MCF 10A (cell line): Measurements from ENCODE around the gene PAK4. TPM values are rescaled to one million over a fixed set of nuclear protein-coding genes. Genes with fewer than 3 reads are reported as not detected.

ENCODE experiments used
- BruUV-seq: library from RNA; stranded (reverse); fragments of 400-500 nt; replicated peaks from 2 replicates; lab custom pipeline; 2021; lab: Mats Ljungman, UMichigan
- CTCF ChIA-PET: fragments of 300-600 bp; sonication (Branson Sonifier 250); formaldehyde crosslinking; extraction: SDS; loops from one replicate; lab custom pipeline; 2021; ENCODE audit warnings: antibody characterized with exemption, inconsistent platforms; lab: Yijun Ruan, JAX
- POLR2A ChIA-PET: fragments of 300-600, 350-650 bp; sonication (Branson Sonifier 250); formaldehyde crosslinking; extraction: SDS; loops from one replicate; lab custom pipeline; 2020; ENCODE audit warnings: antibody characterized with exemption, inconsistent platforms; lab: Yijun Ruan, JAX
- DNase-seq: peaks from one replicate; pipeline ENCODE4 v3.0.0-alpha.2; 2018; ENCODE audit not compliant: unreplicated experiment
- H3K27ac Mint-ChIP-seq: one replicate; pipeline ENCODE4 v1.8.0; 2022; ENCODE audit warnings: mild to moderate bottlenecking, low read depth, mixed read lengths; ENCODE audit not compliant: unreplicated experiment
- H3K27me3 Mint-ChIP-seq: one replicate; pipeline ENCODE4 v1.8.0; 2022; ENCODE audit warnings: mixed read lengths; ENCODE audit not compliant: insufficient read depth, unreplicated experiment
- H3K36me3 Mint-ChIP-seq: one replicate; pipeline ENCODE4 v1.8.0; 2022; ENCODE audit warnings: mild to moderate bottlenecking, moderate library complexity, mixed read lengths; ENCODE audit not compliant: insufficient read depth, unreplicated experiment
- H3K4me1 Mint-ChIP-seq: one replicate; pipeline ENCODE4 v1.8.0; 2022; ENCODE audit warnings: mixed read lengths; ENCODE audit not compliant: insufficient read depth, unreplicated experiment
- H3K4me3 Mint-ChIP-seq: one replicate; pipeline ENCODE4 v1.8.0; 2022; ENCODE audit warnings: mild to moderate bottlenecking, moderate library complexity, mixed read lengths; ENCODE audit not compliant: unreplicated experiment
- H3K9me3 Mint-ChIP-seq: one replicate; pipeline ENCODE4 v1.8.0; 2022; ENCODE audit warnings: mixed read lengths; ENCODE audit not compliant: unreplicated experiment
- CTCF ChIP-seq: fragments of 200-600 bp; IDR thresholded peaks from one replicate; pipeline ENCODE4 v1.8.0; 2022; ENCODE audit warnings: antibody characterized with exemption, mild to moderate bottlenecking; ENCODE audit not compliant: unreplicated experiment
- intact Hi-C: fragments of 100-400 bp; cut with micrococcal nuclease; formaldehyde crosslinking; loops from 2 replicates; pipeline ENCODE4 v1.14.1; 2022
- total RNA-seq: library from RNA; stranded (reverse); gene quantifications from 2 replicates; pipeline ENCODE4 v1.2.3, GENCODE V29; 2022

PAK4 gene
- total RNA-seq, 1 experiment from 2014 or later = 29.5 TPM

GRCh38 chr19:39174142-39174541 is 48.6 kb downstream of the PAK4 start:
- CTCF ChIA-PET = interaction anchor here (0.5 to 0.7 kb wide), 2 partner anchors 29 to 45 kb away, joined by 4 read pairs; no protein-coding TSS in a partner anchor
- peaks cover 32% of the 10 kb centered on the region for H3K36me3 Mint-ChIP-seq

GRCh38 chr19:39174558-39175544 is 49.3 kb downstream of the PAK4 start:
- DNase-seq = no peak
- Mint-ChIP-seq H3K4me1 (no peaks in the 10 kb centered on the region), H3K27me3 (no peaks in the 10 kb centered on the region), H3K36me3 (peaks cover 33% of the 10 kb centered on the region), H3K27ac (no peak overlapping the region), H3K4me3 (no peak overlapping the region), H3K9me3 (no peaks in the 10 kb centered on the region)
- BruUV-seq = no TSS peak
- TF ChIP-seq CTCF = no peak
- intact Hi-C loops = no loop called here
- ChIA-PET POLR2A (no interaction called here), CTCF (interaction anchor here (0.7 kb wide), 1 partner anchor 44 kb away, joined by 4 read pairs; no protein-coding TSS in a partner anchor)

More at GRCh38 chr19:39174142-39174541, 48.6 kb downstream of the PAK4 start:
- intact Hi-C loops = no loop called here
- no peak for DNase-seq
- POLR2A ChIA-PET = no interaction called here
- Mint-ChIP-seq H3K27me3 (no peaks in the 10 kb centered on the region), H3K9me3 (no peaks in the 10 kb centered on the region), H3K4me3 (no peak overlapping the region), H3K27ac (no peak overlapping the region), H3K4me1 (no peaks in the 10 kb centered on the region)
- no TSS peak for BruUV-seq
- no peak for TF ChIP-seq CTCF

GRCh38 chr19:39175564-39175963 is 50.0 kb downstream of the PAK4 start:
- no peak overlapping the region for H3K4me3 Mint-ChIP-seq
- peaks cover 36% of the 10 kb centered on the region for H3K36me3 Mint-ChIP-seq
- intact Hi-C loops = no loop called here
- no peak for DNase-seq
- ChIA-PET CTCF (interaction anchor here (1.1 kb wide), 1 partner anchor 214 kb away, joined by 3 read pairs; no protein-coding TSS in a partner anchor), POLR2A (no interaction called here)
- H3K9me3 Mint-ChIP-seq = no peaks in the 10 kb centered on the region
- BruUV-seq = no TSS peak
- TF ChIP-seq CTCF = no peak
- H3K4me1 Mint-ChIP-seq = no peaks in the 10 kb centered on the region
- no peaks in the 10 kb centered on the region for H3K27me3 Mint-ChIP-seq
- H3K27ac Mint-ChIP-seq = no peak overlapping the region

GRCh38 chr19:39177110-39177699 is 51.6 kb downstream of the PAK4 start:
- Mint-ChIP-seq H3K9me3 (no peaks in the 10 kb centered on the region), H3K27me3 (no peaks in the 10 kb centered on the region), H3K4me3 (no peak overlapping the region), H3K27ac (no peak overlapping the region), H3K36me3 (peaks cover 41% of the 10 kb centered on the region), H3K4me1 (no peaks in the 10 kb centered on the region)
- no peak for DNase-seq
- TF ChIP-seq CTCF = no peak
- CTCF ChIA-PET = no interaction called here
- no TSS peak for BruUV-seq
- intact Hi-C loops = no loop called here
- POLR2A ChIA-PET = no interaction called here
